PC-9 (cell line): ENCODE data around the gene PKD2L2.

Experiments used
- EZH2 ChIP-seq: fragments of 200-600 bp; sonication (generic); IDR thresholded peaks from 2 replicates; pipeline ENCODE4 v1.8.0; 2017; ENCODE audit warnings: antibody characterized with exemption, low read depth
- TF ChIP-seq, protein P1 (sequence below): fragments of 200-600 bp; sonication (generic); conservative IDR thresholded peaks from 2 replicates; pipeline ENCODE4 v1.6.1; 2017; ENCODE audit warnings: mixed run types, antibody characterized with exemption, mild to moderate bottlenecking, moderate library complexity

DNA sequence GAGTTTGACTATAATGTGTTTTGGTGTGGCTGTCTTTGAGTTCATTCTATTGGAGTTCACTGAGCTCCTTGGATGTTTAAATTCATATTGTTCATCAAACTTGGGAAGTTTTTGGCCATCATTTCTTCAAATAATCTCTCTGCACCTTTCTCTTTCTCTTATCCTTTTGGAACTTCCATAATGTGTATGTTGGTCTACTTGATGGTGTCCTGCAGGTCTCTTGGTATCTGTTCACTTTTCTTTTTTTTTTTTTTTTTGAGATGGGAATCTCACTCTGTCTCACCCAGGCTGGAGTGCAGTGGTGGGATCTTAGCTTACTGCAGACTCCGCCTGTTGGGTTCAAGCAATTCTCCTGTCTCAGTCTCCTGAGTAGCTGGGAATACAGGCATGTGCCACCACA, 27.7 kb downstream of the PKD2L2 start:
- TF ChIP-seq, protein P1, sequence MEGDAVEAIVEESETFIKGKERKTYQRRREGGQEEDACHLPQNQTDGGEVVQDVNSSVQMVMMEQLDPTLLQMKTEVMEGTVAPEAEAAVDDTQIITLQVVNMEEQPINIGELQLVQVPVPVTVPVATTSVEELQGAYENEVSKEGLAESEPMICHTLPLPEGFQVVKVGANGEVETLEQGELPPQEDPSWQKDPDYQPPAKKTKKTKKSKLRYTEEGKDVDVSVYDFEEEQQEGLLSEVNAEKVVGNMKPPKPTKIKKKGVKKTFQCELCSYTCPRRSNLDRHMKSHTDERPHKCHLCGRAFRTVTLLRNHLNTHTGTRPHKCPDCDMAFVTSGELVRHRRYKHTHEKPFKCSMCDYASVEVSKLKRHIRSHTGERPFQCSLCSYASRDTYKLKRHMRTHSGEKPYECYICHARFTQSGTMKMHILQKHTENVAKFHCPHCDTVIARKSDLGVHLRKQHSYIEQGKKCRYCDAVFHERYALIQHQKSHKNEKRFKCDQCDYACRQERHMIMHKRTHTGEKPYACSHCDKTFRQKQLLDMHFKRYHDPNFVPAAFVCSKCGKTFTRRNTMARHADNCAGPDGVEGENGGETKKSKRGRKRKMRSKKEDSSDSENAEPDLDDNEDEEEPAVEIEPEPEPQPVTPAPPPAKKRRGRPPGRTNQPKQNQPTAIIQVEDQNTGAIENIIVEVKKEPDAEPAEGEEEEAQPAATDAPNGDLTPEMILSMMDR: no peak
- no peak for TF ChIP-seq EZH2
